HG02938 (cell line): ENCODE measurements around the gene GAB2.

ENCODE experiments used
- ATAC-seq: cut with Tn5 transposase; IDR thresholded peaks from one replicate; pipeline ENCODE4 v1.9.1; 2021; ENCODE audit warnings: mild to moderate bottlenecking, moderate library complexity; ENCODE audit not compliant: unreplicated experiment

The GAB2 gene

GRCh38 chr11:78347956-78348355 lies 69.7 kb downstream of the GAB2 start:
- no peak for ATAC-seq

DNA sequence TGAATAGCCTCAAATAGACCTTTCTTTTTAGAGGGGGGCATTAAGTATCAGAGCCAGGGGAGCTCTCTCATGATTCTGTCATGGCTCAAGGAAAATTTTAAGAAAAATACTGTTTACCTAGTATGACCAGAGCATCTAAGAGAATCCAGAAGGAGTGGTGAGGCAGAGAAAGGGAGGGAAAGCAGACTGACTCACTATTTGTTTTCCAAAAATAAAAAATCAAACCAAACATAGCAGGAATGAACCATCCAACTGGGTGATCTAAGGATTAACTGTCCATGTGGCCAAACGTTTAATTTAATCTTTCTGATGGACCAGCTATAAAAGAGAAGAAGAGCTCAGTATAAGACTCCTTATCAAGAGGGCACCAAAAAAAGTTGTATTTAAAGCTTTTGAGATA lies 70.8 kb downstream of the GAB2 start:
- no peak for ATAC-seq

DNA sequence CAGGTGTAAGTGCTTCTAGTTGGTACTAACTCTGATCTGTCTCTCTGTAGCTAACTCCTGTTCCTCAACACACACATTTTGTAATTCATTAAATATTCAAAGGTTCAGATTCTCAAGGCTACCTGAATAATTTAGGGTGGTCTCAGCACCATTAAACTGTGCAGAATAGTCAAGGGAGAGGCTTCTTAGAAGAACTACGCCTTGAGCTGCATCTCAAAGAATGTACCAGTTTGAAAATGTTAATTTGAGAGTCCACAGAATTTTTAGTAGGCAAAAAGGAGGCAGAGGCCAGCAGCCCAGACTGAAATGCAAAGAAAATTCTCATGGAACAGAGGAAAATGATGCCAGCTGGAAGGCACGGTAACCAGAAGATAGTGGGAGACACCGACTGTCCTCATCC lies 72.2 kb downstream of the GAB2 start:
- no peak for ATAC-seq

DNA sequence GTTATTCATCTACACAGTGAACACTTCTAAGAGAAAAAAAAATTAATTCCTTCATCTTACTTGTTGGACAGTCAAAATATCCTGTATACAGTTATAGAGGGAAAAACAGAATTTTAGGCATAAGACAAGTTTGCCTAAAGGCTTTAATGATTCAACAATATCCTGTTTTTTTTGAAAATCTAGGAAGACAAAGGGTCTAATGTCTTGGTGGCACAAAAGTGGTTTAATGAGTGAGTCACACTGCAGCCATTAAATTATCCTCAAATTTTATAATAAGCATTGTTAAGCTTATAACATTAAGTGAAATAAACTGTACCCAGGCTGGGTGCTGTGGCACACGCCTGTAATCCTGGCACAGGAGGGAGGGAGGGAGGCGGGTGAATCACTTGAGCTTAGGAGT lies 72.9 kb downstream of the GAB2 start:
- no peak for ATAC-seq

DNA sequence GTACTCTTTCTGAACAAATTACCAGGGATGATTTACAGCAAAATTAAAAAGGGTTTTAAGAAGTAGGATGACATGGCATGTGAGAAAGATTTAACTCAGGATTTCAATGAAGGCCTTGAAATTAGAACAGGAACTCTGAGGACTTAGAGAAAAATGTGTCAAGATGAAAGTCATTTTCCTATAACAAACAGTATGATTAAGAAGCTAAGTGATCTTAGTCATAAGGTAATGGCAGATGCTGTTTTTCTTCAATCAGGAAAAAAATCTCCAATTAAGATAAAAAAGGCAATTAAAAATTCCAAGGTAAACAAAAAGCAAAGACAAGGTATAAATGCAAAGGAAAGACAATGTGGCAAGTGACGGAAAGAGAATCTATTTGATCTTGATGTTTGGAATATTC lies 73.5 kb downstream of the GAB2 start:
- no peak for ATAC-seq

DNA sequence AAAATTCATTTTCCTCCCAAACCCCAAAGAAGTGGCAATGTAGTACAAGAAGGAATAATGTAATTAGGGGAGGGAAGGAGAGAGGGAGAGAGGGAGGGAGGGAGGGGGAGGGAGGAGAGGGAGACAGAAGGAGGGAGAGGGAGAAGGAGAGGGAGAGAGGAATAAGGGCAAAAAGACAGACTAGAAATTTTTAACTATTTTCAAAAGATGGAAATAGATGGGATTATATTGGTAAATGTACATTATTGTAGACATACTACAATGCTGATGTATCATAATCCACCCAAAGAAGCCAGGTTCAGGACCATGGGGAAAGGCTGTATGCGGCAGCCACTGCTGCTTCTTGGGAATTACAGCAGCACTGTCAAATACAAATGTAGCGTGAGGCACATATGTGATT lies 74.3 kb downstream of the GAB2 start:
- ATAC-seq, result no peak

- no peak for ATAC-seq
Observed at GRCh38 chr11:78341841-78342240, 75.8 kb downstream of the GAB2 start.

- no peak for ATAC-seq
Observed at GRCh38 chr11:78340530-78340929, 77.1 kb downstream of the GAB2 start.

GRCh38 chr11:78339945-78340344 lies 77.7 kb downstream of the GAB2 start:
- no peak for ATAC-seq

DNA sequence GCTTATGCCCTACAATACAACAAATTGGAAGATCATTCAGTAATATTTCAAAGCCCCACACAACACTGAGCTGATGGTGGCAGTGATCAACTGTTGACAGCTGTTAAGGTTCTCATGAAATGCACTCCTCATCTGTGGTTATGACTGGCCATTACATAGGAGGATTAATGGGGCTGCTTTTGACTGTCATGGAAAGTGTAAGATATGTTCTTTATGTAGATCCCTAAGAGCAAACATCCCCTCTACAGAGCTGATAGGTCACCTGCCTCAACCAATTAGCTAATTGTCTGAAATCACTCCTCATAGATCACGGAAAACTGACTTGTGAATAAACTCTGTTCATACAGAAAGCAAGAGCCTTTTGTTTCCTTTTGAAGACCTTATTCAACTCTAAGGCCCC lies 78.1 kb downstream of the GAB2 start:
- no peak for ATAC-seq

- no peak for ATAC-seq
Observed at GRCh38 chr11:78338702-78339101, 78.9 kb downstream of the GAB2 start.

DNA sequence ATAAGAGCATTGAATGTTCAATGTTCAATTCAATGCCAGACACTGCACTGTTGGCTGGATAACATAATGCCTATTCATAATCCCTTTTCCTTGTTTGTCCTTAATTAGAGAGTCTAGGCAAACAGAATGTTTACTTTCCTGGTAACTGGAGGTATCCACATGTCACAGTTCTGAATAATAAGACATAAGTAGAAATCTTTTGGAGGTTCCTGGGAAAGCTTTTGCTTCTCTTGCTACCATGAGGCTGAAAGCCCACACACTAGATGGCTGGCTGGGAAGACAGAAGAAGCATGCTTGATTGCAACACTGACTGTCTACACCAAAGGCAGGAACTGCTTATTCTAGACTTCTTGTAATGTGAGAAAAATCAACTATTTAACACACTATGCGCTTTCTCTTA lies 79.5 kb downstream of the GAB2 start:
- no peak for ATAC-seq

GRCh38 chr11:78337554-78337924 lies 80.1 kb downstream of the GAB2 start:
- no peak for ATAC-seq

DNA sequence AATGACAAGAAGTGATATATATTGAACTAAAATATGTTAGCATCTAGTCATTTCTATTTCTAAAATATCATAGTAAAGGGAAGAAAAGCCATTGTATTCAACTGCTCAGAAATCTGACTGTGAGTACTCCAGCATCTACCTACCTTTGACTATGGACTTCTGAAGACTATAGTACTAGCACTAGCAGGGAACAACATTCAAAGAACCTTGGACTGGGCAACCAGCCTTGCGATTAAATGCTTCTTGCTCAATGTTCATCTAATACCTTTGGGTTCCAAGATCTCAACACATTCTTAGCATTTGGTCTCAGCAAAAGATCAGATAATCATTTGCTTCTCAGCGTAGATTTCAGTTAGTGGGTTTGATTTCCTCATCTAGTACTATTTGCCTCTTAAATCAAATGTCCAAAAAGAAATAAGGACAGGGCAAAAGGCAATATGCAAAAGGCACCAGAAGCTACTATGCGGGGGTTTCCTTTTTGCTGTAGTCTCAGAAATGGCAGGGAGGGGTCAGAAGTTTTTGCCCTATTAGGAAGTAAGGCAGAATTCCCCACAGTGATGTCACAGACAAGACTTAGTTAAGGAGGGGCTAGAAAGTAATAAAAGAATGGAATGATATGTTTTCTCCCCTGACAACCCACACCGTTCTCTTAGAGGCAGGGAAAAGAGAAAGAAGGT lies 80.6 kb downstream of the GAB2 start:
- no peak for ATAC-seq

DNA sequence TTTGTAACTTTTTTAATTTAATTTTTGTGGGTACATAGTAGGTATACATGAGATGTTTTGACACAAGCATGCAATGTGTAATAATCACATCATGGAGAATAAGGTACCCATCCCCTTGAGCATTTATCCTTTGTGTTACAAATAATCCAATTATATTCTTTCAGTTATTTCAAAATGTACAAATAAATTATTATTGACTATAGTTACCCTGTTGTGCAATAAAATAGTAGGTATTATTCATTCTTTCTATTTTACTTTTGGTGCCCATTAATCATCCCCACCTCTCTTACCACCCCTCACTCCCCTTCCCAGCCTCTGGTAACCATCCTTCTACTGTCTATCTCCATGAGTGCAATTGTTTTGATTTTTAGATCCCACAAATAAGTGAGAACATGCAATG lies 83.5 kb downstream of the GAB2 start:
- ATAC-seq, result no peak

- no peak for ATAC-seq
Observed at GRCh38 chr11:78332872-78333271, 84.7 kb downstream of the GAB2 start.

DNA sequence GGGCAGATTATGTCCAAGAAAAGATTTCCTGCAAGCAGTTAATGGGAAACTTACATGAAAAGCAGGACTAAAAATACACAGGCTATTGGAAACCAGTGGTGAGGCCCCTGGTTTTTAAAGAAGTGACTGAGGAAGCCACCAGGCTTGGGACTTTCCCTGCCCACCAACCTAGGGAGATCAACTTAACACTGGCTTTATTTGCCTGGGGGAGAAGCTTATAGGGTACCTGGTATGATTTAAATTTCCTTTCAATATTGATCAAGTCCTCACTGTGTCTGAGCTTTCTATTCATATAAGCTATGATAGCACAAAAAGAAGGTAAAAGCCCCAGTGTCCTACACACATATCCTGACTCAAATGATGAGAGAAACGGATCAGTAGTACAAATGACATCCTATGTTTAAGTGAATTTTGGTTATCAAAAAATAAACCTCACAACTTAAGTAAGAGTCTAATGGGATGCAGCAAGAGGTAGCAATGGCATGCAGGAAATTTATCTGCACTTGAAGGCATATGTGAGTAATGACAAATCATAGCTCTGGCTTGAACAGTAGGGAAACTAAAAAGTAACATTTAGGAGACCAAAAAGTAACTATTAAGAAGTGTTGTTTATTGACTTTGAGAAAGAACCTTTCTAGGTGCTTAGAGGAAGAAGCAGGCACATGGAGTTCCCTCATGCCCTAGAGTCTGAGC lies 85.3 kb downstream of the GAB2 start:
- no peak for ATAC-seq

- no peak for ATAC-seq
Observed at GRCh38 chr11:78331711-78332110, 85.9 kb downstream of the GAB2 start.

- no peak for ATAC-seq
Observed at GRCh38 chr11:78330361-78330760, 87.3 kb downstream of the GAB2 start.

DNA sequence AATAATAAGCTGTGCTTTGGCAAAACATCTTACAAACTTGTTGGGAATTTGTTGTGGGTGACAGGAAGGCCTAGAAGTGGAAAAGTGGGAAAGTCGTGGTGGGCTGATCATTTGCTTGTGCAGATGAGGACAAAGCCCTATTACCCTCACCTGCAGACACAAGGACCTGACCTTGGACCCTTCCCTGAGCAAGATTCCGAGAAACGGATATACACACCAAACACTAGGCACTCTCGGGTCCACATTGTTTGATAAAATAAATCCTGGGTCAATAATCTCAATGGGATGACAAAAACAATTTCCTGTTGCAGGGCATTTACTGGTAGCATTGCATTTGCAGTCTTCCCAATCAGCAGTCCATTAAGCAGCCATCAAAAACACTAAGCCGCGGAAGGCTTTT lies 89.7 kb downstream of the GAB2 start:
- ATAC-seq, result no peak

GRCh38 chr11:78325274-78325781 lies 92.3 kb downstream of the GAB2 start:
- ATAC-seq, result peak; percentile 47

DNA sequence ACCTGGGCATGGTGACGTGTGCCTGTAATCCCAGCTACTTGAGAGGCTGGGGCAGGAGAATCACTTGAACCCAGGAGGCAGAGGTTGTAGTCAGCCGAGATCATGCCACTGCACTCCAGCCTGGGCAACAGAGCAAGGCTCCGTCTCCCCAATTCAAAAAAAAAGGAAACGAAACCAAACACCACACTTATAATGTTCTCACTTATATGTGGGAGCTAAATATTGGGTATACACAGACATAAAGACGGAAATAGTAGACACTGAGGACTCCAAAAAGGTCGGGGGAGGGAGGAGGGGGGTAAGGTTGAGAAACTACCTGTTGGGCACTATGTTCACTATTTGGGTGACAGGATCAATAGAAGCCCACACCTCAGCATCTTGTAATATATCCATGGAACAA lies 94.3 kb downstream of the GAB2 start:
- ATAC-seq, result no peak
